Immature natural killer cell (primary cell): ENCODE results near the gene TMEM192. TPM values are rescaled to one million over a fixed set of nuclear protein-coding genes. Genes with fewer than 3 reads are reported as not detected.
"Not testable (repeated sequence)": the region's sequence is repeated elsewhere in the genome, so short reads cannot be mapped to it uniquely, and the experiment has no call there.

Source experiments
- DNase-seq, 3 donors: peaks; one replicate each; pipeline ENCODE4 v3.0.0; 2022; ENCODE audit warnings: mixed read lengths in 1 of 3
- H3K27ac Mint-ChIP-seq, 6 donors: one replicate each; pipeline ENCODE4 v1.8.0; 2020; ENCODE audit warnings: mixed read lengths in 6 of 6, mild to moderate bottlenecking in 5 of 6, inconsistent platforms in 4 of 6, moderate library complexity in 3 of 6
- H3K27me3 Mint-ChIP-seq, 3 donors: one replicate each; pipeline ENCODE4 v1.8.0; 2020 to 2021; ENCODE audit warnings: low read depth in 3 of 3, mild to moderate bottlenecking in 3 of 3, mixed read lengths in 3 of 3, moderate library complexity in 3 of 3, inconsistent platforms in 1 of 3
- H3K36me3 Mint-ChIP-seq, 3 donors: one replicate each; pipeline ENCODE4 v1.8.0; 2020; ENCODE audit warnings: mixed read lengths in 3 of 3, inconsistent platforms in 2 of 3, mild to moderate bottlenecking in 2 of 3
- H3K4me1 Mint-ChIP-seq, 2 donors: one replicate each; pipeline ENCODE4 v1.8.0; 2020; ENCODE audit warnings: inconsistent platforms in 2 of 2, mild to moderate bottlenecking in 2 of 2, mixed read lengths in 2 of 2, moderate library complexity in 1 of 2
- H3K4me3 Mint-ChIP-seq, 5 donors: one replicate each; pipeline ENCODE4 v1.8.0; 2020; ENCODE audit warnings: mild to moderate bottlenecking in 5 of 5, mixed read lengths in 5 of 5, inconsistent platforms in 3 of 5, moderate library complexity in 3 of 5
- H3K9me3 Mint-ChIP-seq, 6 donors: one replicate each; pipeline ENCODE4 v1.8.0; 2020; ENCODE audit warnings: mild to moderate bottlenecking in 6 of 6, mixed read lengths in 6 of 6, inconsistent platforms in 4 of 6, moderate library complexity in 3 of 6
- polyA plus RNA-seq, 3 donors: library from polyadenylated mRNA; unstranded; fragments of 300-500 nt; fragmentation: Illumina TruSeq; gene quantifications; one replicate each; pipeline ENCODE4 v1.2.3, GENCODE V29; 2021

TMEM192 gene
- polyA plus RNA-seq, result 10 to 100 TPM; 12.0 to 33.2 (median 26.0) TPM

DNA sequence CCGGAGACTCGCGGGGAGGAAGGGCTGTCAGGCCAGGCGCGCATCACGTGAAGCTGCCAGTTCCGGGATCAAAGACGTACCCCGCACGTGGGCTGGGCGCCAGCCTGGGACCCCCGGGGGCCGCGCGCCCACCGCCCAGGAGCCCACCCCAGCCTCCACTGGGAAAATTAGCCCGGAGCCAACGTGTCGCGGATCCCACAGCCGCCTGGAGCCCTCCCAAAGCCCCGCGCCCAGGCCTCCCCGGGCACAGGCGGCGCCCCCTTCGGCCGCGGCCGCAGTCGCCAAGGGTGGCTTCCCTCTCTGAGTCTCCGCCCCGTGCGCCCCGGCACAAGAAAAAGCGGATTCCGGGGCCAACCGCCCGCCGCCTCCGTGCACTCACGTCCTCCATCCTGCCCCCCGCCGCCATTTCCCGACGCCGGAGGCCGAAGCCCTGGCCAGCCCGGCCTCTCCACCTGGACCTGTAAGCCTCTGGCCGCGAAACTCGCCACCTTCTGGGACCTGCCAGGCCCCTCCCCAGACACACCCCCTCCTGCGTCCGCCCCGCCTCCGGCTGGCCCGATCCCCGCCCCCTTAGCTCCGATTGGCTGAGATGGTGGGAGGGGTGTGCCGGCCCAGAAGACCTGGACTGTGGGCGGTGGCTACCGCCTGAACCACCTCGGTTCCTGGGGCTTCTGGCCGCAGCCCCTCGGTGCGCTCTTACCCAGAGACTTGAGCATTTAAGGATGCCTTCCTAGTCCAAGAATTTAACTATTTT, at the start of gene TMEM192:
Gene TMEM192, minus strand, starts transcription at position 493 of the 754 bp plus-strand sequence. Its CDS starts 87 bp downstream, at position 406.
- H3K36me3 Mint-ChIP-seq, result peaks cover 0 to 2% (median 0%) of the 10 kb centered on the region in 3 donors
- H3K4me3 Mint-ChIP-seq, result peak within 1 kb of the TSS; percentile 91 to 99 (median 98)
- peaks cover 13 to 24% of the 10 kb centered on the region in 2 donors for H3K4me1 Mint-ChIP-seq
- H3K27ac Mint-ChIP-seq, result peak within 1 kb of the TSS; percentile 91 to 96 (median 96)
- H3K27me3 Mint-ChIP-seq, result peaks cover 11 to 15% (median 12%) of the 10 kb centered on the region in 3 donors
- DNase-seq, result peak; percentile 93 to 94 (median 93)
- no peaks in the 10 kb centered on the region for H3K9me3 Mint-ChIP-seq

DNA sequence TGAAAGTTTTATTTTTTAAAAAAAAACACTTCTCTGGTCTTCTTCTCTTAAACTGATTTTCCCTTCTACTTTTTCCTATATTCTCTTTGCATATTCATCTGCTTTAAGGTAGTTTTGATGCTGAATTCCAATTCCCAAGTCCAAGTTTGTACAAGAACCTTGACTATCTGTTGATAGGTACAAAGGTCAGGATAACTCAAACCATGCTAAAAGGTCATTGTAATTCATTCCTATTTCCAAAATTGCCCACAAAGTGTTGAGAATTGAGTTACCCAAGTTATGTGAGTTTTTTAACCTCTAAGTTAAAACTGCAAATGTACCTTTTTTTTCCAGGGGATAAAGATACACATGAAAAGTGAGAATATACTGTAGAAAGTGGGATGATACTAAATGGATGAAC, 46.1 kb upstream of the TMEM192 start:
- no peaks in the 10 kb centered on the region for H3K4me1 Mint-ChIP-seq
- peaks cover 0 to 4% (median 2%) of the 10 kb centered on the region in 6 donors for H3K9me3 Mint-ChIP-seq
- DNase-seq, result no peak
- no peaks in the 10 kb centered on the region for H3K36me3 Mint-ChIP-seq
- H3K27ac Mint-ChIP-seq, result no peak overlapping the region
- peaks cover 6 to 18% (median 8%) of the 10 kb centered on the region in 3 donors for H3K27me3 Mint-ChIP-seq
- H3K4me3 Mint-ChIP-seq, result no peak overlapping the region

DNA sequence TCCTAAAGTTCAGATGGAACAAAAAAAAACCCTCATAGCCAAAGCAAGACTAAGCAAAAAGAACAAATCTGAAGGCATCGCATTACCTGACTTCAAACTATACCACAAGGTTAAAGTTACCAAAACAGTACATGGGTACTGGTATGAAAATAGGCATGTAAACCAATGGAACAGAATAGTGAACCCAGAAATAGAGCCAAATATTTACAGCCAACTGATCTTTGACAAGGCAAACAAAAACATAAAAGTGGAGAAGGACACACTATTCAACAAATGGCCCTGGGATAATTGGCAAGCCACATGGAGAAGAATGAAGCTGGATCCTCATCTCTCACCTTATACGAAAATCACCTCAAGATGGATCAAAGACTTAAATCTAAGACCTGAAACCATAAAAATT, 44.2 kb upstream of the TMEM192 start:
- Mint-ChIP-seq H3K4me1 (no peaks in the 10 kb centered on the region), H3K27ac (no peak overlapping the region), H3K9me3 (peaks cover 0 to 4% (median 2%) of the 10 kb centered on the region in 6 donors), H3K4me3 (no peak overlapping the region), H3K36me3 (no peaks in the 10 kb centered on the region), H3K27me3 (peaks cover 6 to 22% (median 8%) of the 10 kb centered on the region in 3 donors)
- no peak for DNase-seq

DNA sequence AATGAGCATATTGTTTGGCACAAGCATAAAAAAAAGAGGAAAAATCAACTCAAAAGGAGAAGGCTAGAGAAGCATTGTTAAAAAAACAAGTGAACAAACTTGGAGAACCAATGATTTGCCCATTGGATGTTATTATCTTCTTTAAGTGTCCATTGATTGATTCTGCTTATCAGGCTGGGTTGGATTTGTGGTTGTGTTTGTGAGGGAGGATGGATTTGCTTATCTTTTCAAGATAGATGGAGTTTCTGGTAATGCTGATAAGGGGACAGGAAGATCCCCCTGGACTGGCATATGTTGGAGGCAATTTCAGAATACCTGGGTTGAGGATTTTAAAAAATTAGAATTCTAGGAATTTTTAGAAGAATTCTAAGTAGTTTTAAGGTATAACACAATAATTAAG, 41.8 kb upstream of the TMEM192 start:
- peaks cover 0 to 4% (median under 1%) of the 10 kb centered on the region in 6 donors for H3K9me3 Mint-ChIP-seq
- H3K4me1 Mint-ChIP-seq, result no peaks in the 10 kb centered on the region
- H3K27ac Mint-ChIP-seq, result no peak overlapping the region
- no peak overlapping the region for H3K4me3 Mint-ChIP-seq
- peaks cover 8 to 25% (median 10%) of the 10 kb centered on the region in 3 donors for H3K27me3 Mint-ChIP-seq
- H3K36me3 Mint-ChIP-seq, result no peaks in the 10 kb centered on the region
- DNase-seq, result no peak

DNA sequence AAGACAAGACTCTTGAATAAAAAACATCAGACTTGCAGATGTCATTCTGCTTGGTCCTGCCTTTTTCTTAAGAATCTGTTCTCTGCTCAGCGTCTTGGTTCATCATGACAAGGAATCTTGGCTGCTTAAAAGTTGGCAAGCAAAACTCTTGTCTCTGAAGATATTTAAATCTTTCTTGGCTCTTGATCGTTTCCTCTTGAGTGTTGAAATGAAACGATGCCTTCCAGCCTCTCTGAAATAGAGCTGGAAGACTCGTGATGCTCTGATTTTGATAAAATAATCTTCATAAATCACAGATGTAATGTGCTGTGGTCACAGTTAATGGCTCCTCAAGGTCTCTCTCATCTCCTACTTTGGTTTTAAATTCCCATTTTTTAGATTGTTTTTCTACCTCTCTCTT, 39.9 kb upstream of the TMEM192 start:
- no peak for DNase-seq
- peaks cover 10 to 27% (median 11%) of the 10 kb centered on the region in 3 donors for H3K27me3 Mint-ChIP-seq

DNA sequence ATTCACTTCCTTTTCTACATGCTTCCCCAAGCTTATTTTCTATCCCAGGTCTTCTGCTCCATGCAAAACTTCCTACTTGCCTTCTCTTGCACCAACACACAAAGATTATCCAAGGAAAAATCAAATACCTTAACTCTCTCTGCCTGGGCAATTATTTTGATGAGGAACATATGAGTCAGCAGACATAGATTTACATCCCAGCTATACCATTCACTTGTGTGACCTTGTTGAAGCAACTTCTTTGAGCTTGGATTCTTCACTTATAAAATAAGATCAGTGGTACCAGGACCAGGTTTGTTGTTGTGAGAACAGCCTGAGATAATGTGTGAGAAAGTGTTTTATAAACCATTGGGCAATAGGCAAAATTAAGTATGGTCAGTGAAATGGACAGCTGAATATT, 39.1 kb upstream of the TMEM192 start:
- peaks cover 5 to 27% (median 11%) of the 10 kb centered on the region in 3 donors for H3K27me3 Mint-ChIP-seq
- no peak for DNase-seq
- H3K4me3 Mint-ChIP-seq, result no peak overlapping the region
- H3K27ac Mint-ChIP-seq, result no peak overlapping the region
- H3K36me3 Mint-ChIP-seq, result no peaks in the 10 kb centered on the region
- no peaks in the 10 kb centered on the region for H3K4me1 Mint-ChIP-seq
- H3K9me3 Mint-ChIP-seq, result peaks cover 0 to 2% (median 0%) of the 10 kb centered on the region in 6 donors

More for the DNA sequence above, 39.9 kb upstream of the TMEM192 start:
- H3K9me3 Mint-ChIP-seq, result peaks cover 0 to 4% (median 0%) of the 10 kb centered on the region in 6 donors
- H3K36me3 Mint-ChIP-seq, result no peaks in the 10 kb centered on the region
- no peaks in the 10 kb centered on the region for H3K4me1 Mint-ChIP-seq
- no peak overlapping the region for H3K4me3 Mint-ChIP-seq
- no peak overlapping the region for H3K27ac Mint-ChIP-seq

DNA sequence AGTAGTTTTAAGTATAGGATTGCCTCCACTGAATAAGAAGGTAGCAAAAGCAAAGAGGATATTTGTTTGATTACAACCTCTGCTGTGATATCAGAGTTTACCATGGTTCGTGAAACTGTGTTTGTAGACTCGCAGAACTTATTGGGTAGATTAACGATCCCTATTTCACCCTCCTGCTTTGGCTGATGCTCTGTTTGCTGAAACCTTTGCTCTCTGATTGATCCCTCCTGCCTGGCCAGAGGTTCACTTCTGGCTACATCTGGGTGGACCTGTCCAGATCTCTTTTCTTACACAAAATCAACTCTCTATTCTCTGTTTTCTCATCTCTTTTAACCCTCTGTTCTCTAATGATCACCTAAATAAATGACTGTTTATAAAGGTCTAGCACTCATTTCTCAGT, 37.9 kb upstream of the TMEM192 start:
- Mint-ChIP-seq H3K4me3 (no peak overlapping the region), H3K4me1 (no peaks in the 10 kb centered on the region), H3K27me3 (peaks cover 4 to 24% (median 11%) of the 10 kb centered on the region in 3 donors), H3K36me3 (no peaks in the 10 kb centered on the region), H3K9me3 (peaks cover 0 to 2% (median 0%) of the 10 kb centered on the region in 6 donors), H3K27ac (no peak overlapping the region)
- no peak for DNase-seq

DNA sequence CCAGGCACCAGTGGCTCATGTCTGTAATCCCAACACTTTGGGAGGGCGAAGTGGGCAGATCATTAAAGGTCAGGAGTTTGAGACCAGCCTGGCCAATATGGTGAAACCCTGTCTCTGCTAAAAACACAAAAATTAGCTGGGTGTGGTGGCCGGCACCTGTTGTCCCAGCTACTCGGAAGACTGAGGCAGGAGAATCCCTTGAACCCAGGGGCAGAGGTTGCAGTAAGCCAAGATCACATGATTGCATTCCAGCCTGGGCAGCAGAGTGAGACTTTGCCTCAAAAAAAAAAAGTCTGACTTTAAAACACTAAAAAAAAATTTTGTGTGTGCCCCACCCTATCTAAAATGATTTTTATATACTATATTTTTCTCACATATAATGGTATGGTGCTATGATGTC, 26.2 kb upstream of the TMEM192 start:
- Mint-ChIP-seq H3K9me3 (no peaks in the 10 kb centered on the region), H3K27ac (no peak overlapping the region), H3K4me1 (no peaks in the 10 kb centered on the region), H3K4me3 (no peak overlapping the region), H3K27me3 (peaks cover 0 to 8% (median 4%) of the 10 kb centered on the region in 3 donors), H3K36me3 (no peaks in the 10 kb centered on the region)
- DNase-seq, result no peak

DNA sequence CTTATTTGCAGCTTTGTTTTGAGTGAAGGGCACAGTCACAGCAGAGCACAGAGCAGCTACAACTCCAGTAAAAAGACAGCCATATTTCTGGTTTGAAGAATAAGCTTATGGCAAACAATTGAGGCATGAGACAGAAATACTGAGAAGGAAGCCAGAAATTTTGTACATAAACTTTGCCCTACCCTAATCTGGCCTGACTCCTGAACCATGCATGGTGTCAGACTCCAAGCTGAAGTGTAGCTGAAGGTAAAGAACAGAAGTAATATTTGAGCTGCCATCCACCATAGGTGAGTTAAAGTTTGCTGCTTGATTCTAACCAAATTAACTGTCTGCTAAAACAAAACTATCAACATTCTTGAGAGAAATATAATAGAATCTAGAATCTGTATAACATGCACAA, 24.5 kb upstream of the TMEM192 start:
- peaks cover 0 to 9% (median 4%) of the 10 kb centered on the region in 3 donors for H3K27me3 Mint-ChIP-seq

DNA sequence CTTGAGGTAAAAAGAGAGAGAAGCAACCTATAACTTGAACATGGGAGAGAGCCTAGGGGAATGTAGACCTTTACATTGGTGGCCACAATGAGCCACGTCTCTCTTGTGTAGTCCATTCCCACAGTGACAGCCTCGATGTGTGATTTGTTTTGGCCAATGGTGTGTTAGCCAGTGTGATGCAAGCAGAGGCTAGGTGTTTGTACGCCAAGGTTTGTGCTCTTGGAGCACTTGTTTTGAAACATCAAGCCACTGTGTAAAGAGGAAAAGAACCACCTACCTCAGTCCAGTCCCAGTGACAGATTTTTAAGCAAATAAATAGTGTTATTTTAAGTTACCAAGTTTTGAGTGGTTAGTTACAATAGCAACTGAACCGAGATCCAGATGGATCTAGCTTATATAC, 23.9 kb upstream of the TMEM192 start:
- Mint-ChIP-seq H3K27me3 (peaks cover 0 to 9% (median 6%) of the 10 kb centered on the region in 3 donors), H3K9me3 (no peaks in the 10 kb centered on the region), H3K27ac (no peak overlapping the region), H3K4me3 (no peak overlapping the region), H3K36me3 (no peaks in the 10 kb centered on the region), H3K4me1 (no peaks in the 10 kb centered on the region)
- no peak for DNase-seq

More for the DNA sequence above, 24.5 kb upstream of the TMEM192 start:
- H3K4me3 Mint-ChIP-seq, result no peak overlapping the region
- no peaks in the 10 kb centered on the region for H3K4me1 Mint-ChIP-seq
- DNase-seq, result no peak
- no peak overlapping the region for H3K27ac Mint-ChIP-seq
- H3K36me3 Mint-ChIP-seq, result no peaks in the 10 kb centered on the region
- H3K9me3 Mint-ChIP-seq, result no peaks in the 10 kb centered on the region

DNA sequence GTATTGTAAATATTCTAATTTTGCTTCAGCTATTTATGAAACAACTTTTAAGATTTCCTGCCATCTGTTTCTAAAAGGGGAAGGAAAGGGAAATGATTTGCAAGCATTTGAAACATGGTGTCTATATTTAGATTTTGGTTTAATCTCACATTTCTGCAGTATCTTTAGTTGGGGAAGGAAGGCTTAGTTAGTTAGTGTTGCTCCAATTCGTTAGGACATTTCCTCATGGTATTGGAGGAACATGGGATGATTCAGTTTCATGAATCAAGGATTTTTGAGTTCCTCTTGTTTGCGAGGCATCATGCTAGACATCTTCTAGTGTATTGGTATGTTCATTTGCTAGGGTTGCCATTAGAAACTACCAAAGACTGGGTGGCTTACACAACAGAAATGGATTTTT, 20.5 kb upstream of the TMEM192 start:
- Mint-ChIP-seq H3K27me3 (peaks cover 0 to 16% (median 8%) of the 10 kb centered on the region in 3 donors), H3K4me3 (no peak overlapping the region), H3K4me1 (no peaks in the 10 kb centered on the region), H3K36me3 (no peaks in the 10 kb centered on the region), H3K27ac (no peak overlapping the region), H3K9me3 (no peaks in the 10 kb centered on the region)
- DNase-seq, result no peak

DNA sequence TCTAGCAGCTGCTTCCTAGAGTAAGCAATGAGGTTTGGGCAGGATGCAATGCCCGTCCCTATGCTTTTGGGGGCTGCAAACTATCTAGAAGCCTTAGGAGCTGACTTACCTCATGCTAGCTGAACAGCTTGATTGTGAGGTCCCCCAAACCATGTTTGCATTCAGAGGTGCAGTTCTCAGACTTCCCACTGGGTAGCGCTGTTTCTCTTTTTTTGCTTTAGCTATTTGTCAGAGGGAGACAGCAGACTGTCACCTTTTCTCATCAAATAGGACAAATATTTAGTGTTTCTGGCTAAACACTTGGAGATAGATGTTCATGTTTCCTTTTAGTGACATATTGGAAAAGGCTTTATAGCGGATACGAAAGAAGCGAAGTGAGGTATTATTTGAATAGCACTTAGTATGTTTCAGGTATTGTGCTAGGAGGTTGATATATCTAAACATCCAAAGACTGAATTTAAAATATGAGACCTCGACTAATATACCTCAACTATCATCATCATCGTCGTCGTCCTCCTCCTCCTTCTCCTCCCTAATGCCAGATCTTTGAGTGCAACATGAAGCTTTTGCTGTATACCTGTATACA, 18.7 kb upstream of the TMEM192 start:
- Mint-ChIP-seq H3K4me3 (no peak overlapping the region), H3K27ac (no peak overlapping the region), H3K4me1 (no peaks in the 10 kb centered on the region), H3K27me3 (peaks cover 0 to 16% (median 11%) of the 10 kb centered on the region in 3 donors), H3K9me3 (no peaks in the 10 kb centered on the region), H3K36me3 (no peaks in the 10 kb centered on the region)
- DNase-seq, result peak; percentile 44 to 61 (median 54)

DNA sequence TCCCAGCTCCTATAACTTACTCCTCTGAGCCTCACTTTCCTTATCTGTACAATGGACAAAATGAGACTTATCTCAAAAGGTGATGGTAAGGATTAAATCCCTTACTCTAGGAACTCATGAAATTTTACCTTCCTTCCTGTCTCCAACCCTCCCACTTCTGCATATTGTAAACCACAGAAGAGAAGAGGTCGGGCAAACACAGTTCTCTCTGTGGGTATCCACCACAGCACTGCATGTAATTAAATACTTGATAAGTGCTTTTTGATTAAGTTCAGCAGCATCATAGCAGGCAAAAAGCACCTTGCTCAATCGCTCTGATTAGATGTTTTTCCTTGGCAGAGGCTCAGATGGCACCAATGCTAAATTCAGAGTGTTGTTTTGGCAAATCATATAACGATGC, 17.3 kb upstream of the TMEM192 start:
- no peak overlapping the region for H3K4me3 Mint-ChIP-seq
- no peak for DNase-seq
- H3K27ac Mint-ChIP-seq, result no peak overlapping the region
- H3K27me3 Mint-ChIP-seq, result peaks cover 0 to 15% (median 8%) of the 10 kb centered on the region in 3 donors
- no peaks in the 10 kb centered on the region for H3K9me3 Mint-ChIP-seq
- no peaks in the 10 kb centered on the region for H3K4me1 Mint-ChIP-seq
- H3K36me3 Mint-ChIP-seq, result no peaks in the 10 kb centered on the region

DNA sequence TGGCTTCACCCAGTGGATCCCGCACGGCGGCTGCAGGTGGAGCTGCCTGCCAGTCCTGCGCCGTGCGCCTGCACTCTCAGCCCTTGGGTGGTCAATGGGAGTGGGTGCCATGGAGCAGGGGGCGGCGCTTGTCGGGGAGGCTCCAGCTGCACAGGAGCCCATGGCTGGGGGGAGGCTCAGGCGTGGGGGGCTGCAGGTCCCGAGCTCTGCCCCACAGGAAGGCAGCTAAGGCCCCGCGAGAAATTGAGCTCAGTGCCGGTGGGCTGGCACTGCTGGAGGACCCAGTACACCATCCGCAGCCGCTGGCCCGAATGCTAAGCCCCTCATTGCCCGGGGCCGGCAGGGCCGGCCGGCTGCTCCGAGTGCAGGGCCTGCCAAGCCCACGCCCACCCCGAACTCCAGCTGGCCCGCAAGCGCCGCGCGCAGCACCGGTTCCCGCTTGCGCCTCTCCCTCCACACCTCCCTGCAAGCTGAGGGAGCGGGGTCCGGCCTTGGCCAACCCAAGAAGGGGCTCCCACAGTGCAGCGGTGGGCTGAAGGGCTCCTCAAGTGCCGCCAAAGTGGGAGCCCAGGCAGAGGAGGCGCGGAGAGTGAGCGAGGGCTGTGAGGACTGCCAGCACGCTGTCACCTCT, 13.3 kb upstream of the TMEM192 start:
- not testable (repeated sequence) for DNase-seq, H3K4me1 Mint-ChIP-seq, H3K36me3 Mint-ChIP-seq, H3K4me3 Mint-ChIP-seq, H3K9me3 Mint-ChIP-seq, H3K27me3 Mint-ChIP-seq, H3K27ac Mint-ChIP-seq
